ENCODE results near the gene SRR.

SRR gene

DNA sequence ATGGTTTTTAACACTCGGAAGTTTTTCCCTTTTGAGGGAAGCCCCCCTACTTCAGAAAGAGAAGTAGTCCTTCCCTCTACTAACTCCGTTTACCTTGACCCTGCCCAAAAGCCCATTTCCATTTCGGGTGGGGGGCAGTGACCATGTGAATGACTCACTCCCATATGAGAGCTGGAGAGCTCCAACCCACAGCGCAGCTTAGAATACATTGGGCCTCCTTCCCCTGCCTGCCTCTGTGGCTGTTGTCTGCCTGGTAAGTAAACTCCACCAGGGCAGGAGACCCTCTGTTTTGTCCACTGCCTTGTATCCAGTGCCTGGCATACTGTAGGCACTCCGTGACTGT lies 34.5 kb downstream of the SRR start:
- DNase-seq (ENCODE audit: insufficient read length, low spot score): no peak
- FAIRE-seq: peak; percentile 28

DNA sequence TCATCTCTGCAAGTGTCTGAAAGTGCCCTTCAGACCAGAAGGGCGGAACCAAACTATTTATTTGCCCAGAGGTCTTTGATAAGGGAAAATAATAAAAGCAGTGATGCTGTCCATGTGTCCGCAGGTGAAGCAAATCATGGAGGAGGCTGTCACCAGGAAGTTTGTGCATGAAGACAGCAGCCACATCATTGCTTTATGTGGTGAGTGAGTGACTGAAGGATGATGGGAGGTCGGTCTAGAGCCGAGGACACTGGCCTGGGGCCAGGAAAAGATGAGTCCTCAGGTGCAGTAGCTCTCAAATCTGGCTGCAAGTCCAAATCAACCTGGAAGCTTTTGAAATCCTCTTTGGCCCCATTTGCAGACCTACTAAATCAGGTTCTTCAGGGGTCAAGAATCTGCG lies 39.7 kb downstream of the SRR start:
- no peak for FAIRE-seq
- DNase-seq (ENCODE audit: insufficient read length, low spot score): no peak

DNA sequence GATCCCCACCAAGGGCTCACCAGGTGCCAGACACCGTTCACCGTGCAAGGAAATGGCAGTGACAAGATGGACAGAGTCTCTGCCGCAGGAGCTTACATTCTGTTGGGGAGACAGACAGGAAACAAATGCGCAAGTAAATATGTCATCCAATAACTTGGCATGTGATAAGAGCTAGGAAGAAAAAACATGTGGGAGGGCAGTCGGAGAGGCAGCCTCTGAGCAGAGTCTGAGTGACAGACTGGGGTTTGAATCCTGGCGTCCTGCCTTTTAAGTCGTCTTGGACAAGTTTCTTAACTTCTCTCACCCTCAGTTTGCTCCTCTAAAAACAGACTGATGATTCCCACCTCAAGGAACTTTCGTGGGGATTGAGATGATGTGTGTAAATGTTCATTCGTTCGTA lies 40.8 kb downstream of the SRR start:
- no peak for FAIRE-seq
- DNase-seq (ENCODE audit: insufficient read length, low spot score): no peak

DNA sequence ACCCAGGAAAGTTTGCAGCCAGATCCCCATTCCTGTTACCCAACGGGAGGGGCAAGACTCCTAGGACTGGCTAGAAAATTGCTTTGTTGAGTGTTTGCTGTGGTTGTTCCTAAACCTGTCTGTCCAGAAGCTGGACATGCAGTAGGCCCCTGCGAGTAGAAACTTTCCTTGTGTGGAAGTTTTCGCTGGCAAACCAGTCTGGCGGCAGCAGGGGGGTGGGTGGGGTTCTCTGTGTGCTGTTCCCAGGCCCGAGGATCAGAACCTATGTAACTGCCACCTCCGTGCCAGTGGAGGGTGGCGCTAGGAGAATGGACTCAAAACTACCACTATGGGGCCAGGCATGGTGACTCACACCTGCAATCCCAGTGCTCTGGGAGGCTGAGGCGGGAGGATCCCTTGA lies 42.7 kb downstream of the SRR start:
- DNase-seq (ENCODE audit: insufficient read length, low spot score) (no peak), FAIRE-seq (no peak)

DNA sequence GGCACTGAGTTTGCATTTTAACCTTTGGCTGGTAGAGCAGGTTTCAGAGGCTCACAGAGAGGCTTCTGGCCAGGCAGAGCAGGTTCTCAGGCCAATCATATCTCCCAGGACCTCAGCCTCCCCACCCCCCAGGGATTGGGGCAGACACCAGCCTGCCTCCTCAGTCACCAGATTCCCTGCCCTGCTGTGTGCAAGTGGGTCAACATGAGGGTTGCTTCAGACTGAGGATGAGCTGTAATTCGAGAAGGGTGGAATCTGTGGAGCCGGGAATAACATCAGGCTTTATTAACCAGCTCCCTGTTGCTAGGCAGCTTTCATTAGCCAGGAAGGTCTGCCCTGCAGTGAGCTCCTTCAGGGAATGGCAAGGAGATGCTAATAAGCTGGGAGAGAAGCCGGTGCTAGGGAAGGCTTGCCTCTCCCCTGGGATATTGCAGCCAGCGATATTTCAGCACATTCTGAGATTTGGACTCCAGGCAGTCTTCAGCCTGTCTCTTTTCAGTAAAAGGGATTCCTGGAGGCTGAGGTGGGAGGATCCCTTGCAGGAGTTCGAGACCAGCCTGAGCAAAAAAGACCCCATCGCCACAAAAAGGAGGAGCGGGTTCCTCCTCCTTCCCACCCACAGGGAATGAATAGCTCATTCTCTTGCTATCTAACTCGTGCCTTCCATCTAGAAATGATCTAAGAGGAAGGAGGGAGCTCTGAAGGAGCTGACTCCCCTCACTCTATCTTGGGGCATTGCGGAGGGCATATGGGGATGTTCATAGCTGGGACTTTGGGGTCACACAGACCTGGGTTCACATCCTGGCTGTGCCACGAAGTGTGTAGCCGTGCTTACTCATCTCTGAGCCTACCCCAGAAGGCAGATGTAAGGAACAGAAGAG lies 44.3 kb downstream of the SRR start:
- no peak for FAIRE-seq
- DNase-seq (ENCODE audit: insufficient read length, low spot score): no peak

DNA sequence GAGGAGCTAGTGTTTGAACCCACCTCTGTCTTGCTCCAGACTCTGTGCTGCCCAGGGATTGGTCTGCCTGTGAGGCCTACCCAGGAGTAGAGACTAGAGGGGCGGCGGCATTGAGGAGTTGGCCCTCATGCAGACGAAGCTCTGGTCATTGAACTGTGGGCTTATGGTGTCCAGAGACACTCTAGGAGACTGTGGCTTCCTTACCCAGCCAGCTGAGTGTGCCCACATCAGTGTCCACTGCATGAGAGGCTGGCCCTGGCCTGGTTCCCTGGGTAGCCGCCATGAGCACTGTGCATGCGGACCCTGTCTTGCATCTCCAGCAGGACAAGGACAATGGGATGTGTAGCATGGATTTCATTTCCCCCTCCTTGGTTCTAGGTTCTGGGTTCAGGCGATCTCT lies 47.5 kb downstream of the SRR start:
- no peak for FAIRE-seq
- DNase-seq (ENCODE audit: insufficient read length, low spot score): no peak

DNA sequence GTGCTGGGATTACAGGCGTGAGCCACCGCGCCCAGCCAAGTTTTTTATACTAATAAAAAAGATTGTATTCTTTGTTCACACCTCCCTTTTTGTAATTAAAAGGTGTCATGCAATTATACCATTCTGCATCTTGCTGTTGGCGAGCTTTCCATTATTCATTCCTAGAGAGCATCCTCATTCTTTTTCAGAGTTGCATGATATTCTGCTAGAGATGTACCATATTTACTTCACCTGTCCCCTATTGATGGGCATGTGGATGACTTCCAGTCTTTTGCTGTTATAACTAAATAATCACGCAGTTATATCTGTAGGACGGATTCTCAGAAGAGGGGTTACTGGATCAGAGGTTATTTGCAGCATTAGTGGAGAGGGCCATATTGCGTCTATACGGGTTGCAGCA lies 50.6 kb downstream of the SRR start:
- DNase-seq (ENCODE audit: insufficient read length, low spot score) (no peak), FAIRE-seq (no peak)

DNA sequence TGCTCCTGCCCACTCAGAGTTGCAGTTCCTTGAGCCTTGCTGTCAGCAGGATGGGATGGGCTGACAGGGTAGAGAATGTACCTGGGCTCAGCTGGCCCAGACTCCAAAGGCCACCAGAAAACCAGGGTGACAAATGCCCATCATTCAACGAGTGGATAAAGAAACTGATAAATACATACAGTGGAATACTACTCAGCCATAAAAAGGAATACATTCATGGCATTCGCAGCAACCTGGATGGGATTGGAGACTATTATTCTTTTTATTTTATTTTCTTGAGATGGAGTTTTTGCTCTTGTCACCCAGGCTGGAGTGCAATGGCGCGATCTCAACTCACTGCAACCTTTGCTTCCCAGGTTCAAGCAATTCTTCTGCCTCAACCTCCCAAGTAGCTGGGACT lies 53.5 kb downstream of the SRR start:
- DNase-seq (ENCODE audit: insufficient read length, low spot score) (no peak), FAIRE-seq (no peak)

DNA sequence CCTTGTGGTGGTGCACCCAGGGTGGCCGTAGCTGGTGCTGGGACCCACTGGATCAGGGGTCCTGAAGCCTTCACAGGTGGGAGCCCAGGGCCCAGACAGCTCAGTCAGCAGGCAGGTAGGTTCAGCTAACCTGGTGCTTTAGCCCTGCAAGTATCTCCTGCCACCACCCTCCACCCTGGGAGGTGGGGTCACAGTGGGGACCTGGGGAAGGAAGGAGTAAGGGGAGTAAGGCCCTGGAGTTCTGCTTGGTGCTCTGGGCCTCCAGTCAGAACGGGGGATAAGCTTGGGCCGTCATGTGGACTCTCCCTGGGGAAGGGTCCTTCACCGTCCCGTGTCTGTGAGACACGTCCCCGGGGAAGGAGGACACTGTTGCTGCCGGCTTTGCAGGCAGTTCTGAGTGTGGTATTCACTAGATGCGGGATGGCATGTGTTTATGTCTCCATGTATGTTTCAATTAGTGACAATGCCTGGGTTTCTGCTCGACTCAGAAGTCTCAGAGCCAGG lies 54.2 kb downstream of the SRR start:
- FAIRE-seq: no peak
- no peak for DNase-seq (ENCODE audit: insufficient read length, low spot score)

DNA sequence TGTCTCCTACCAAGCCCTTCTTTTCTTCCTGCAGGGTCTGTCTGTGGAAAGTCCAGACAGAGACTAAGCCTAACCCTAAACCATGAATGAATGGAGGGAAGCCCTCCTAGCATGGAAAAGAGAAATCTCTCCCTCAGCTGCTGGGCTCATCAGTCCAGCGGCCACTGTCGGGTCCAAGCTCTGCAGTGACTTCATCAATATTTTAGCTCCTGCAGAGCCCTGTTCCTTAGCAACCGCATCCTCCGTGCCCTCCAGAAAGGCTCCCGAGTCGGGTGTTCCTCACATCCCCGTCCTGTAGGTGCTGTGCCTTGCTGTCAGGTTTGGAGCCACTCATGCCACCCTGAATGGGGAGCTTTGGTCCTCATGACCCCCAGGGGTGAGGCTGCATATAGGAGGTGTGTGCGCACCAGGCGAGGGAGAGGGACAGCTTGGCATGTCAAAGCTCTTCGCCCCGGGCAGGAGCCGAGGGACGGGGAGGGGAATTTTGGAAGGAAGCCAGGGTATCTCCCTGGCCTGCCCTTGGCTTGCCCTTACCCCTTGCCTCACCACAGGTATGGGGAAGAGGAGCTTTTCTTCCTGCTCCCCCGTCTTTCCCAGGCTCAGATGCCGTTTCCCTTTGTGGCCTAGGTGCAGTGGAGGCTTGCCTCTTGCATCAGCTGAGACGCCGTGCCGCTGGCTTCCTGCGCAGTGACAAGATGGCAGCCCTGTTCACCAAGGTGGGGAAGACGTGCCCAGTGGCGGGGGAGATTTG lies 57.4 kb downstream of the SRR start:
- FAIRE-seq (no peak), DNase-seq (ENCODE audit: insufficient read length, low spot score) (no peak)

DNA sequence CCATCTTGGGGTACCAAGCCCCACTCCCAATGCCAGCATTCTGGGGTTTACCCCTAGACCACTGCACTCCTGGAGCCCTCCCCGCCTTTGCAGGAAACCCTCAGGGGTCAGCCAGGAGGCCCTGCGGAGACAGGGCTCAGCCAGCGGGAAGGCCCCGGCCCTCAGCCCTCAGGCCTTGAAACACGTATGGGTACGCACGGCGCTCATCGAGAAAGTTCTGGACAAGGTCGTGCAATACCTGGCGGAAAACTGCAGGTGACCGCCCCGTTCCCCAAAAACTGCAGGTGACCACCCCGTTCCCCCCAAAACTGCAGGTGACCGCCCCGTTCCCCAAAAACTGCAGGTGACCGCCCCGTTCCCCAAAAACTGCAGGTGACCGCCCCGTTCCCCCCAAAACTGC lies 58.3 kb downstream of the SRR start:
- no peak for DNase-seq (ENCODE audit: insufficient read length, low spot score)

DNA sequence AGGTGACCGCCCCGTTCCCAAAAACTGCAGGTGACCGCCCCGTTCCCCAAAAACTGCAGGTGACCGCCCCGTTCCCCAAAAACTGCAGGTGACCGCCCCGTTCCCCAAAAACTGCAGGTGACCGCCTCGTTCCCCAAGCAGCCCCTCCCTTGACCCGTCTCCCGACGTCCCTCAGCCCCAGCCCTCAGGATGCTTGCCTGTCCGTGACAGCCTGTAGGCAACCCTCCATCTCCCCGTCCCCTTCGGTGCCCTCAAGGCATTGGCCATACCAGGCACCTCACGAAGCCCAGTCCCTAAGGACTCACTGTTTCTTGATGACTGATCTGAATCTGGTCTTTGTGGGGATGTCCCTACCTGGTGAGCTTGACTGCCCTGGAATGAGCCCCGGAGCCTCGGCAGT lies 58.7 kb downstream of the SRR start:
- no peak for FAIRE-seq

More for the DNA sequence above, 58.3 kb downstream of the SRR start:
- no peak for FAIRE-seq

DNA sequence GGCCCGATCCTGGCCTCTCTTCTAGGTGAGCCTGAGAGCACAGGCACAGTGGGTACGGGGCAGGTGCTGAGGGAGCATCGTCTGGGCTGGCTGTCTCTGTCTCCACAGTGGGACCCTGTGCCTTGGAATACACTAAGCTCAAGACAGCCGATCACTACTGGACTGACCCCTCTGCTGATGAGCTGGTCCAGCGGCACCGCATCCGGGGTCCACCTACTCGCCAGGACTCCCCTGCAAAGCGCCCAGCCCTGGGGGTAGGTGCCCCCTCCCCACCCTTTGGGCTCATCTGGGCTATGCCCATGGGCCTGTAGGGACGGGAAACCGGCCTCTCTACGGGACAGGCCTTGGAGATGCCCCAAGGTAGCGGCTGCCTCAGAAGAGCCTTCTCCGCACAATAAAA lies 59.1 kb downstream of the SRR start:
- no peak for DNase-seq (ENCODE audit: insufficient read length, low spot score)
- no peak for FAIRE-seq

More for the DNA sequence above, 58.7 kb downstream of the SRR start:
- DNase-seq (ENCODE audit: insufficient read length, low spot score): no peak

DNA sequence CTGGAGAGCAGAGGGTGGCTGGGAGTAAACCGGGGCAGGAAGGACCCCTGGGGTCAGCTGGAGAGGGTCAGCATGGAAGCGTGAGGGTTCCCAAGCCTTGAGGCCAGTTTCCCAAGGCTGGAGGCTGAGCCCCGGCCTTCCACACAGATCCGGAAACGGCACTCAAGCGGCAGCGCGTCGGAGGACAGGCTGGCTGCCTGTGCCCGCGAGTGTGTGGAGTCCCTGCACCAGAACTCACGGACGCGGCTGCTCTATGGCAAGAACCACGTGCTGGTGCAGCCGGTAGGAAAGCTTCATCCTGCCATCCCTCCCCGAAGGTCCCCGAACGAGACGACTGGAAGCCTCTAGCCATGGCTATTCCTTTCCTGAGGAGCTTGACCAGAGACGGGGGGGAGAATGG lies 59.6 kb downstream of the SRR start:
- no peak for FAIRE-seq
- DNase-seq (ENCODE audit: insufficient read length, low spot score): no peak

DNA sequence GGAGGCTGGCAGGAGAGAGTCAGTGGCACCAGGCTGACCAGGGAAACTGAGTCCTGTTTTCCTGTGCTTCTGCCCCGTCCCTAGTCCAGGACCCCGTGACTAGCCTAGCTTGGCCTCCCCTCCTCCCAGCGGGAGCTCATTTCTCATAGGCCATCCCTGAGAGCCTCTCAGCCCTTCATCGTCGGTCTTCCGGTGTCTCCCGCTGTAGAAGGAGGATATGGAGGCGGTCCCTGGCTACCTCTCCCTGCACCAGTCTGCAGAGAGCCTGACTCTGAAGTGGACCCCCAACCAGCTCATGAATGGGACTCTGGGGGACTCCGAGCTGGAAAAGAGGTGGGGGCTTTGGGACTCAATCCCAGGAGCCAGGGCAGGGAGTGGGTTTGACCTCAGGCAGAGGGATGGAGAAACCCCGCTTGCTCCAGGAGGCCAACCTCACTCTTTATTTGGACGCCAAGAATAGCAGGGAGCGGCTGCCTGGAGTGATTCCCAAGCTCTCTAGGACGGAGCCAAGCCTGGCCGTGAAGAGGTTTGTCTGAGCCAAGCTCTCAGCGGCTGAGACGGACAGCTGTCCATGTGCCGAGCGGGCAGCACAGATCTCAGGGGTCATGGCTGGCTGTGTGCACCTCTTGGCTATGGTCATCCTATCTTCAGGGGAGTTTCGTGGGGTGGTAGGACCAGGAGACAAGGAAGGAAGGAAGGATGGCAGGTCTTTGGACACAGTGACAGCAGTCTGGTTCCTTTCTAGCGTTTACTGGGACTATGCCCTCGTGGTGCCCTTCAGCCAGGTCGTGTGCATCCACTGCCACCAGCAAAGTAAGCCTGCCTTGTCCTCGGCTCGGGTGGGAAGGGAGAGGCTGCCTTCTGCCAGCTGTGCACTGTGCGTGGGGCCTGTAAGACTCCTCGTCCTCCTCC lies 60.4 kb downstream of the SRR start:
- FAIRE-seq (no peak), DNase-seq (ENCODE audit: insufficient read length, low spot score) (no peak)

DNA sequence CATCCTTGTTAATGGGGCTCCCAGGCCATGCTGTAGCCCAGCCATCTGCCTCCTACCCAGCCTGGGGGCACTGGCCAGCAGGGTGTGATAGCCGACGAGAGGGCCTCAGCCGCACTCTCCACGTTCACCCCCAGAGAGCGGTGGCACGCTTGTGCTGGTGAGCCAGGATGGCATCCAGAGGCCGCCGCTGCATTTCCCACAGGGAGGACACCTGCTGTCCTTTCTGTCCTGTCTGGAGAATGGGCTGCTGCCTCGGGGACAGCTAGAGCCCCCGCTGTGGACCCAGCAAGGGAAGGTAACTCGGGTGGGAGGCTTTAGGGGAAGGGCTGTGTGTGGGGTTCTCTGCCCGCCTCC lies 61.0 kb downstream of the SRR start:
- FAIRE-seq (no peak), DNase-seq (ENCODE audit: insufficient read length, low spot score) (no peak)

DNA sequence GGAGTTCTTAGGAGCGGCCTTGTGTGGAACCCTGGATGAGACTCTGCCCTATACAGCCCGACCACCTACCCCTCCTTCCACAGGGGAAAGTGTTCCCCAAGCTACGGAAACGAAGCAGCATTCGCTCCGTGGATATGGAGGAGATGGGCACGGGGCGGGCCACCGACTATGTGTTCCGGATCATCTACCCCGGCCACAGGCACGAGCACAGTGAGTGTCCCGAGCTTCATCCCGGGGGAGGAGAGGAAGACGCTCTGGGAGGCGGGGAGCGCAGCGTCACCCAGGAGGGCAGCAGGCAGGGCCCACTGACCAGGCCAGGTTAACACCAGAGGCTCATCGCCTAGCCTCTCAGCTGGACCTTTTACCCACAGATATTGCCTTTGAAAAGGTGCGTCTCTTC lies 61.4 kb downstream of the SRR start:
- FAIRE-seq: no peak
- DNase-seq (ENCODE audit: insufficient read length, low spot score): no peak

DNA sequence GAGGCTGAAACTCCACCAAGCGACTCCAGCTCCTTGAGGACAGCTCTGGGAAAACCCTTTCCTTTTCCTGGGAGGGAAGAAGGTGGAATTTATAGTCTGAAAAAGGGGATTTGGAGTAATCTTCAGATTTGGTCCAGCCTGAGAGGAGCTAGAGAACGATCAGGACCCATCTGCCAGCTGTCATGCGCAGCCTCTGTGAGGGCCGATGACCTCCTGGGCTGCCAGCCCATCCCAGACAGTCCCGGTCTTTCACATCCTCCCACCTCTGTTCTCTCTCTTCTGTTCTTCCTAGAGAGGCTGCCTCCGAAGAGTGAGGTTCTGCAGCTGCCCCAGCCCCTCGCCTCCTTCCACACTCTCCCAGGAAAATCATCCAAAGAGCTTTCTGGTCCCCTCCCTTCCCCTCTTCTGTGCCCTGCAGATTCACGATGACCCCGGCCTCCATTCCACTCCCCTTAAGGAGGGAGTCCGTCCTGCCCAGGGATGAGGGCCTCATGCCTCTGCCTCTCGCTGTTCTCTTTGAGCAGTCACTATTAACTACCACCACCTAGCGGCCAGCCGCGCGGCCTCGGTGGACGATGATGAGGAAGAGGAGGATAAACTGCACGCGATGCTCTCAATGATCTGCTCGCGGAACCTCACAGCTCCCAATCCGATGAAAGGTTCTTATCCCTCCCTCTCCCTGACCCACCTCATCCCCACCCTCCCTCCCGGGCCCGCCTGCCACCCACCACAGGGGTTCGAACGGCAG lies 63.2 kb downstream of the SRR start:
- DNase-seq (ENCODE audit: insufficient read length, low spot score) (no peak), FAIRE-seq (no peak)

DNA sequence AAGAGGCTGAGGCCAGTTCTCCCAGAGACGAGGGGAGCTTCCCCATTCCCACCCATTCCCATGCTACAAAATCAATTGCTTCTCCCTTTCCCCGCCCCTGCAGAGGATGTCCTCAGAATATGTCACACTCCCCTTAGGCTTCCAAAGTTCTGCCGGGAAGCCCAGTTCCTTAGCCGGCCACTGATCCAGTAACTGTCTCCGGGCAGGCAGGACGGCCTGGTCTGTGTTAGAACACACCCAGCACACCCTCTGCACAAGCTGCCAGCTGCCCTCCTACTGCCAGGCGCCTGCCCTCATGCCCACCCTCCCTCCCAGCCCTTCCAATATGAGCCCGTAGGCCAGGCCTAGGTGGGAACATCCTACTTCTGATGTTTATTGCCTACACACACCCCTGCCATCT lies 64.6 kb downstream of the SRR start:
- DNase-seq (ENCODE audit: insufficient read length, low spot score): no peak
- FAIRE-seq: no peak

DNA sequence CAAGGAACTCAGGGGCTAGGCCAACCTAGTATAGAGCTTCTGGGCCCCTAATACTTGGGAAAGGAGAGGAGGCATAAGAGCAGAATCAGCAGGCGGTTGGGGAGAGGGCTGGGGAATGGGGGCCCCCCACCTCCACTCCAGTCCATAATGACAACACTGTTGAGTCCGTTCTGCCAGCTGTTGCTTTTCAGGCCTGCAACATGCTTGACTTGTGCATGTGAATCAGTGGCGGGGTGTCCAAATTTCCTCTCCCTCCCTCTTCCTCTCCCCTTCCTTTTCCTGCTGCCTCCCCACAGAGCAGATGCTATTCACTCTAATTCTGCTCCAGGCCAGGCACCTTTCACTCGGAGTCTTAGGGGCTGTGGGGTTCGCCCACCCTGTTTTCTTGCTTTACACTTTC lies 65.3 kb downstream of the SRR start:
- no peak for FAIRE-seq
- DNase-seq (ENCODE audit: insufficient read length, low spot score): no peak
